ENCODE measurements around the gene SLC10A7. TPM values are rescaled to one million over a fixed set of nuclear protein-coding genes. Genes with fewer than 3 reads are reported as not detected.

SLC10A7 gene
- total and polyA plus RNA-seq, 9 of the 15 experiments (the other 6 are each of a cell fraction or from before 2014, with no cell fraction given): 6.4 to 22.8 (median 16.1) TPM

DNA sequence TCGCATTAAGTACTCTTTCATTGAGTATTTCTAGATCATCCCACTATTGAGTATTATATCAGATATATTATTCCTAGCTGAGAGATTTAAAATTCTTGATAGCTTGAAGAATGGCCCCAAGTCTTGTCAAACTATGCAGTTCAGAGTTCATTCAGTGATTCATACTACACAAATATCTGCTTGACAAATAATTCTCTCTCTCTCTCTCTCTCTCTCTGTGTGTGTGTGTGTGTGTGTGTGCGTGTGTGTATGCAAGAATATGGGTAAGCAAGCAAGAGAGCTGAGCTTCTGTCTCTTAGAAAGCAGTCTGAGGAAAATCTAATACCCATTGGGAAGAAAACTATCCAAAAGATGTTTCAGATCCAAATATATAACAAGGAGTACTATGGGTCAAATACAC lies 142.0 kb downstream of the SLC10A7 start:
- Histone ChIP-seq H3K36me3 (ENCODE audit: control insufficient read depth, insufficient read depth, low read length) (no peaks in the 10 kb centered on the region), H3K27ac (ENCODE audit: extremely low read depth, low read depth, low read length) (no peak overlapping the region), H3K9me3 (replicated peaks; ENCODE audit: control insufficient read depth, insufficient read depth, low read depth, low read length) (no peaks in the 10 kb centered on the region), H3K4me1 (replicated peaks in 1 of 2; ENCODE audit: control insufficient read depth in 2 of 2, insufficient read depth in 2 of 2, low read length in 2 of 2) (no peaks in the 10 kb centered on the region), H3K27me3 (ENCODE audit: control insufficient read depth in 2 of 2, insufficient read depth in 2 of 2, low read length in 2 of 2) (no peaks in the 10 kb centered on the region), H3K4me2 (ENCODE audit: insufficient read depth, low read length) (no peak overlapping the region), H3K9ac (ENCODE audit: insufficient read depth in 1 of 2, low read depth in 2 of 2, low read length in 2 of 2) (no peak overlapping the region), H3K9me1 (ENCODE audit: control insufficient read depth, insufficient read depth, low read length) (no peaks in the 10 kb centered on the region), H3K4me3 (no peak overlapping the region), H2AFZ (ENCODE audit: low read depth, low read length) (no peak overlapping the region), H3K79me2 (ENCODE audit: control insufficient read depth, insufficient read depth, low read length) (no peaks in the 10 kb centered on the region), H4K20me1 (replicated peaks; ENCODE audit: control insufficient read depth, insufficient read depth, low read length) (no peaks in the 10 kb centered on the region; the same call in 1 of the 2 replicates)
- DNase-seq (ENCODE audit: extremely low read depth in 1 of 4, low spot score in 3 of 4): no peak
- ChIA-PET POLR2A (no interaction called here), CTCF (ENCODE audit: low intra/inter-chr PET ratio) (no interaction called here)
- no TSS peak for BruUV-seq (replicated peaks)
- in situ Hi-C loops (cut with MboI): no loop called here
- TF ChIP-seq MED1 (CRISPR knock-in tag; IDR thresholded peaks at IDR 0.05; ENCODE audit: borderline replicate concordance): no peak
- TF ChIP-seq CBX3 (IDR thresholded peaks at IDR 0.05; ENCODE audit: borderline replicate concordance in 1 of 2, low read length in 2 of 2): no peak
- TF ChIP-seq BRD4 (IDR thresholded peaks at IDR 0.05): no peak
- no peak for TF ChIP-seq LARP7 (IDR thresholded peaks at IDR 0.05)
- no peak for TF ChIP-seq ARNT (IDR thresholded peaks at IDR 0.05)
- TF ChIP-seq MAZ (CRISPR knock-in tag; conservative IDR thresholded peaks at IDR 0.05 in 1 of 2, IDR thresholded peaks at IDR 0.05 in 1 of 2): no peak
- TF ChIP-seq ZFP1 (CRISPR knock-in tag; IDR thresholded peaks at IDR 0.05): no peak
- no peak for TF ChIP-seq ZNF551 (CRISPR knock-in tag; IDR thresholded peaks at IDR 0.05)
- no peak for TF ChIP-seq MTA1 (IDR thresholded peaks at IDR 0.05; ENCODE audit: borderline replicate concordance)
- no peak for TF ChIP-seq STAG1 (CRISPR knock-in tag; IDR thresholded peaks at IDR 0.05; ENCODE audit: borderline replicate concordance)
- TF ChIP-seq, protein P1, sequence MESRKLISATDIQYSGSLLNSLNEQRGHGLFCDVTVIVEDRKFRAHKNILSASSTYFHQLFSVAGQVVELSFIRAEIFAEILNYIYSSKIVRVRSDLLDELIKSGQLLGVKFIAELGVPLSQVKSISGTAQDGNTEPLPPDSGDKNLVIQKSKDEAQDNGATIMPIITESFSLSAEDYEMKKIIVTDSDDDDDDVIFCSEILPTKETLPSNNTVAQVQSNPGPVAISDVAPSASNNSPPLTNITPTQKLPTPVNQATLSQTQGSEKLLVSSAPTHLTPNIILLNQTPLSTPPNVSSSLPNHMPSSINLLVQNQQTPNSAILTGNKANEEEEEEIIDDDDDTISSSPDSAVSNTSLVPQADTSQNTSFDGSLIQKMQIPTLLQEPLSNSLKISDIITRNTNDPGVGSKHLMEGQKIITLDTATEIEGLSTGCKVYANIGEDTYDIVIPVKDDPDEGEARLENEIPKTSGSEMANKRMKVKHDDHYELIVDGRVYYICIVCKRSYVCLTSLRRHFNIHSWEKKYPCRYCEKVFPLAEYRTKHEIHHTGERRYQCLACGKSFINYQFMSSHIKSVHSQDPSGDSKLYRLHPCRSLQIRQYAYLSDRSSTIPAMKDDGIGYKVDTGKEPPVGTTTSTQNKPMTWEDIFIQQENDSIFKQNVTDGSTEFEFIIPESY (CRISPR knock-in tag; IDR thresholded peaks at IDR 0.05): no peak
- TF ChIP-seq HNRNPLL (IDR thresholded peaks at IDR 0.05; ENCODE audit: low read depth, low read length, poor library complexity, severe bottlenecking): no peak
- no peak for TF ChIP-seq PTRF (tag; IDR thresholded peaks at IDR 0.05)
- no peak for TF ChIP-seq ZNF217 (CRISPR knock-in tag; IDR thresholded peaks at IDR 0.05)
- TF ChIP-seq, protein P2, sequence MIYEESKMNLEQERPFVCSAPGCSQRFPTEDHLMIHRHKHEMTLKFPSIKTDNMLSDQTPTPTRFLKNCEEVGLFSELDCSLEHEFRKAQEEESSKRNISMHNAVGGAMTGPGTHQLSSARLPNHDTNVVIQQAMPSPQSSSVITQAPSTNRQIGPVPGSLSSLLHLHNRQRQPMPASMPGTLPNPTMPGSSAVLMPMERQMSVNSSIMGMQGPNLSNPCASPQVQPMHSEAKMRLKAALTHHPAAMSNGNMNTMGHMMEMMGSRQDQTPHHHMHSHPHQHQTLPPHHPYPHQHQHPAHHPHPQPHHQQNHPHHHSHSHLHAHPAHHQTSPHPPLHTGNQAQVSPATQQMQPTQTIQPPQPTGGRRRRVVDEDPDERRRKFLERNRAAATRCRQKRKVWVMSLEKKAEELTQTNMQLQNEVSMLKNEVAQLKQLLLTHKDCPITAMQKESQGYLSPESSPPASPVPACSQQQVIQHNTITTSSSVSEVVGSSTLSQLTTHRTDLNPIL (CRISPR knock-in tag; IDR thresholded peaks at IDR 0.05): no peak
- TF ChIP-seq ZNF232 (CRISPR knock-in tag; IDR thresholded peaks at IDR 0.05): no peak
- no peak for TF ChIP-seq KLF16 (IDR thresholded peaks at IDR 0.05)
- no peak for TF ChIP-seq PCBP1 (IDR thresholded peaks at IDR 0.05; ENCODE audit: low read depth, low read length, poor library complexity, severe bottlenecking)
- intact Hi-C loops (cut with micrococcal nuclease): no loop called here
- WGBS (ENCODE audit: insufficient coverage, low coverage, missing lambda C conversion rate): 51% methylated on average over 2 of the region's 2 CpGs
- no peak for FAIRE-seq
- ATAC-seq: no peak

Measured in K562 (cell line).